Amniotic epithelial cell (primary cell): ENCODE results near the gene VAMP1.
"Not testable (repeated sequence)": the region's sequence is repeated elsewhere in the genome, so short reads cannot be mapped to it uniquely, and the experiment has no call there.

Experiments used
- DNase-seq: peaks from one replicate; pipeline ENCODE4 v3.0.0-alpha.2; 2010; ENCODE audit warnings: low read depth

The VAMP1 gene, protein sequence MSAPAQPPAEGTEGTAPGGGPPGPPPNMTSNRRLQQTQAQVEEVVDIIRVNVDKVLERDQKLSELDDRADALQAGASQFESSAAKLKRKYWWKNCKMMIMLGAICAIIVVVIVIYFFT

DNA sequence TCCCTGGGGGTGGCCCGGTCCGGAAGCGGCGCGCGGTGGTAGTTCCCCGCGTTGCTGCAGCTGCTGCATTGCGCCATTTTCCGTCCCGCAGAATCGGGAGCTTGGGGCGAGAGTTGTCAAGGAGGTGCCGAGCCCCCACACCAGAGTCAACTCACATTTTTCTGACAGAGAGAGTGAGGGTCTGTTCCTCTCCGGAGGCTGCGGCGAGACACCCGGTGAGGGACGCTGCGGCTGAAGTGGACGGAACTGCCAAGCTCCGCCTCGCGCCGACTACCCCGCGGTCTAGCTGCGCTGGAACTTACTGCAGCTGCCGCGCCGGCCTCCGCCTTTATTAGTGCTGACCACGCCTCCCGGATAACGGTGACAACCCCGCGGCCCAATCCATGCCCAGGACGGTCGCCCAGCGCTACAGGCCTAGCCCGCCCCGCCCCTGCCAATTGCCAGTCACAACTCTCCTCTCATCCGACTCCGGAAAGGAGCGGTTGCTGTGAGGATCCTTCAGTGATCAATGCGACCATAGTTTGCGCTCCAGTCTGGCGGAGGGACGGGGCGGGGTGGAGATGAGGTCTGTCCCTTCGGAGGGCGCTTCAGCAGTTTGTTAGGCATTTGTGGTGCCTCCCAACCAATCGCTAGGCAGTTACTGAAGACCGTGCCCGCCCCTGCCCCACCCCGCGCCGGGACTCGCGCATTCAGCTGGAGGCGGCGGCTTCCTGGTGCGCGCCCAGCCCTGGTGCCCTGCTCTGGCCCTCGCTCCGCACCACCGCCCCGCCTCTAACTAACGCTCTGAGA, at the start of gene VAMP1:
Gene VAMP1 (minus strand): TSS at position 303 of the 789 bp plus-strand sequence. CDS start 146 bp downstream, at position 157.
- peak; percentile 93 for DNase-seq

DNA sequence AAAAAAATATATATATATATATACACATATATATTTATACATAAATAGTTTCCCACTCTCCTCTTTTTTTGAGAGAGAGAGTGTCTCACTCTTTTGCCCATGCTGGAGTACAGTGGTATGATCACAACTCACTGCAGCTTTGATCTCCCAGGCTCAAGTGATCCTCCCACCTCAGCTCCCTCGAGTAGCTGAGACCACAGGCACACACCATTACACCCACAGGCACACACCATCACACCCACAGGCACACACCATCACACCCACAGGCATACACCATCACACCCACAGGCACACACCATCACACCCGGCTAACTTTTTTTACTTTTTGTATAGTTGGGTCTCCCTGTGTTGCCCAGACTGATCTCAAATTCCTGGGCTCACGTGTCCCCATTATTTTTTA, 49.7 kb upstream of the VAMP1 start:
- DNase-seq, result no peak

DNA sequence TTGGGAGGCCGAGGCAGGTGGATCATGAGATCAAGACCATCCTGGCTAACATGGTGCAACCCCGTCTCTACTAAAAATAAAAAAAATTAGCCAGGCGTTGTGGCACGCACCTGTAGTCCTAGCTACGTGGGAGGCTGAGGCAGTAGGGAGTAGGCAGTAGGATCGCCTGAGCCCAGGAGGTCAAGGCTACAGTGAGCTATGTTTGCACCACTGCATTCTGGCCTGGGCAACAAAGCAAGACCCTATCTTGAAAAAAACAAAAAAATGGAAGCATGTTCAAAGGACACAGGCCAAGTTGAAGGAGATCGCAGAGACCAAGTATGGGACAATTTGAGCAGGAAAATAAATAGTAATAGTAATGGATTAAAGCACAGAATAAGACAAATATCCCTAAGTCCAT, 37.6 kb upstream of the VAMP1 start:
- DNase-seq, result no peak

DNA sequence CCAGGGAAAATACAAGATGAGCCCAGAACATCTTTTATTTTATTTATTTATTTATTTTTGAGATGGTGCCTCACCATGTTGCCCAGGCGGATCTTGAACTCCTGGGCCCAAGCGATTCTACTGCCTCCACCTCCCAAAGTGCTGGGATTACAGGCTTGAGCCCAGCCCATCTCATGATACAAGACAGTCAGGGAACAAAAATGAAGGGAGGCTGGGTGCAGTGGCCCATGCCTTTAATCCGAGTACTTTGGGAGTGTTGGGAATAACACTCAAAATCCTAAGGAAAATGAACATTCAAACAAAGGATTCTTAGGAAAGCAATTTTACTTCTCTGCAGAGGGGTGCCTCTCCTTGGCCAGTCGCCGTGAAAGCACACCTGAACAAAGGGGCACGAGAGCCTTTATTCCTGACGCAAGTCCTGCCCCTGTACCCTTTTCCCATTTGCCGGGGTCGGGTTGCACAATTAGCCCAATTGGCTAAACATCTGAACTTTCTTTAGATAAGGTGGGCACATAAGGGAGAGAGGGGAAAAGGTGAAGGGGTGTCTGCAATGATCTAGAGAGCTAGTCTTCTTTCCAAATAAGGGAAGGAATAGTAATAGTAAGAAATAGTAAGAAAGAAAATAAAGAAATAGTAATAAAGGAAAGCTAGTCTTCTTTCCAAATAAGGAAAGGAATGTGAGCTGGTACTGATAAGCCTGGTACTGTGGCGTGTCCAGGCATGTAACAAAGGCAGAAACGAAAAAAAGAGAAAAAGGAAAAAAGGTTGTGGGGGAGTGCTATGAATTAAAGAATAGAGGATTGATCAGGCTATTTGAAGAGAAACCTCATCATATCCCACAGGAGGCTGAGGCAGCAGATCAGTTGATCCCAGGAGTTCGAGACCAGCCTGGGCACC, 36.9 kb upstream of the VAMP1 start:
- peak; percentile 46 for DNase-seq

DNA sequence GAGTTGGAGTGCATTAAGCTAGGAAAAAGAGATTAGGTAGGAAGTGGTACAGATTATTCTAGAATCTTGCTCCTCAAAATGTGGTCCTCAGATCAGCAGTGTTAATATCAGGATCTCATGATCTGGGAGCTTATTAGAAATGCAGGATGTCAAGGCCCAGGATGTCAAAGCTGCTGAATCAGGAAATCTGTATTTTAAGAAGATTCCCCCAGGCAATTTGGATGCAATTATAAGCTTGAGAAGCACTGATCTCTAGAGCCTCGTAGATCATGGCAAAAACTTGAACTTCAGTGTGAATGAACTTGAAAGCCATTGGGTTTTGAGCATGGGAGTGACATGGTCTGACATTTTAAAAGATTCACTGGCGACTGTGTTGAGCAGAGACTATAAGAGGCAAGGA, 30.0 kb upstream of the VAMP1 start:
- DNase-seq, result no peak

DNA sequence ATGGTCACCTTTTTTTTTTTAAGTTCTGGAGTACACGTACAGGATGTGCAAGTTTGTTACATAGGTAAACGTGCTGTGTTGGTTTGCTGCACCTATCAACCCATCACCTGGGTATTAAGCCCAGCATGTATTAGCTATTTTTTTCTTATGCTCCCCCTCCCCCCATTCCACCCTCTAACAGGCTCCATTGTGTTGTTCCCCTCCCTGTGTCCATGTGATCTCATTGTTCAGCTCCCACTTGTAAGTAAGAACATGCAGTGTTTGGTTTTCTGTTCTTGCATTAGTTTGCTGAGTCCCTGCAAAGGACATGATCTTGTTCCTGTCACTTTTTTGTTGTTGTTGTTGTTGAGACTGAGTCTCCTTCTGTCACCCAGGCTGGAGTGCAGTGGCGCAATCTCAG, 26.8 kb upstream of the VAMP1 start:
- DNase-seq, result not testable (repeated sequence)

DNA sequence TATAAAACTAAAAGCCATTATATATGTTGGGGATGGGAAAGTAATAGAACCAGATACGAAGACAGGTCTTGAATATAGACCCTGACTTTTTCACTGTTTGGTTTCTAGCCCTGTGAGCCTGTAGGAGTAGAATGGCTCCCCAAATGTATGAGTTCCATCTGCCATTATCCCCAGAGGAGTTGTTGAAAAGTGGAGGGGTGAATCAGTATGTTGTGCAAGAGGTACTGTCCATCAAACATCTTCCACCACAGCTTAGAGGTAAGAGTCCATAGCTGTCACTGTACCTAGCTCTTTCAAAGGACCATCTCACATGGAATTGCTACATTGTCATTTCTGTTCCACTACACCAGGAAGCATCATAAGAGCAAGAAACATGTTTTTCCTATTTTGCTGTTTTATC, 24.5 kb upstream of the VAMP1 start:
- no peak for DNase-seq

DNA sequence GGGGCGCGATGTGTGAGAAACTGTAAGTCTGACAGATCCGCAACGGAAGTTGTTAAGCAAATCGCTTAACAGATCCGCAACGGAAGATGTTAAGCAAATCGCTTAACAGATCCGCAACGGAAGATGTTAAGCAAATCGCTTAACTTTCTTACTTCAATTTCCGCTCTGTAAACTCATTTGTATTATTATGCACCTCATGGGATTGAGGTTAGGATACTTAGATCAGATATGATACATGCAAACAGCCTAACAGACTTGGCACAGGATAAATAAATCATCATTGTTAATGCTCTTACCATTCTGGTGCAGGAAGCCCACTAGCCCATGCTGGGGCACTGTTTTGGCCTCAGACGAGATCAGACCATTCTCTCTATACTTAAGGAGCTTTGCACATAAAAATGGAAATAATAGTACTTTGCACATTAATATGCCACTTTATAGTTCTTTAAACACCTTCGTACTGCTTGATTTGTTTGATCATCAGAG, 23.8 kb upstream of the VAMP1 start:
- no peak for DNase-seq

DNA sequence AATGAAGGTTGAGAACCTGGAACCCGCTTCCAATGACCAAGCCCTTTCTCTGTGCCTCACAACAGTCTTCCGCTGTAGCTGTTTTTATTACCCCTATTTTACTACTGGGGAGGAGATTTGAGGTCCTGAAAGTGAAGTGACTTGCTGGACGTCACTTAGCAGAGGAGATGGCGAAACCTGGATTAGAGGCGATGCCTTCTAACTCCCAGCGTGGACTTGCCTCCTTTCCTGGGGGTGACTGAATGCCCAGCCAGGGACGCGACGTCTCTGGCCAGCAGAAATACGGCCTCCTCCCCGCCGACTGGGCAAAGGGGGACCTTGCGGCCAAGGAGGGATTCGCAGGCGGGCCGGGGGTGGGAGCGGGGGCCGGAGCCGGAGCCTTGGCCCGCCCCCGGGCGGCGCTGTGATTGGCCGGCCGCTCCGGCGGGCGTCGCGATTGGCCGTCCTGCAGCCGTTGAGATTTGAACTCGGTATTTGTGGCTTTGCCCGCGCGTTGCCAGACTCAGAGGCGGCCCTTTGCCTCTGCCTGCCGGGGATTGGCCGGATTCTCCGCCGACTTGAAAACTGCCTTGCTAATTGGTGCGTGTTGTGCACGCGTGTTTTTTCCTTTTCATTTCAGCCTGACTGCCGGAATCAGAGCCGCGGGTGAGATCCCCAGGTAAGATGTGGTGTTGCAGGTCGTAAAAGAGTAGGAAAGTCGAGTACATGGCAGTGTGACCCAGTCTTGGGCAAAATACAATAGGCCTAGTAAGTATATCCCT, 23.2 kb upstream of the VAMP1 start, which contains the start of gene NCAPD2:
Gene NCAPD2 (plus strand): TSS at position 606 of the 761 bp plus-strand sequence. CDS start 997 bp downstream, outside the sequence.
- DNase-seq, result peak; percentile 95

DNA sequence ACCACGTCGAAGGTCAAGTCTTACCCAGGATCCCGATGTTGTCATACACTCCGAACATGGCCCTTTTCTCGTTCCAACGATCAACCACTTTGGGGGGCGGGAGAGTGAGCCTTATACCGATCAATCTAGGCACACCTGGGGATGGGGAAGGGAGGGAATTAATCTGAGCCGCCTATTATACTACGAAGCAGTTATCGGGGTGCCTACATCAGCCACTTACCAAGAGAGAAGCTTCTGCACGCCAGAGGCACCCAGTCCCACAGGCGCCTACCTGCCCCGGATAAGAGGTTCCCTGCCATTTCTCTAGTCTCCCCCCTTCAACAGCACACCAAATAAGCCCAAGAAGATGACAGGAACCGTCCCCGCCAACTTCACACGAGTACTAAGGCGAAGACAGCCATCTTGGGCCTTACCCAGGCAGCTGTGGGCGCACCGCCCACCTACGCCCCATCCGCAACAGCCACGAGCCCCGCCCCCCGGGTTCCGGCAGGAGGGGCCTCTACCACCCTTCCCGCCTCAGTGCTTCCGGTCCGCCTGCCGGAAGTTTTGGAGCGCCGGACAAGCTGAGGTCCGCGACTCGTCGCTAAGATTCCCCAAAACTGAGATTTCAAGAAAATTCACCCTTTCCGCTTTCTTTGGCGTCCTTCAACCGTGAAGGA, 22.5 kb upstream of the VAMP1 start, which contains the start of gene MRPL51:
Gene MRPL51 (minus strand): TSS at position 425 of the 659 bp plus-strand sequence. CDS start 126 bp downstream, at position 299.
- peak; percentile 90 for DNase-seq

DNA sequence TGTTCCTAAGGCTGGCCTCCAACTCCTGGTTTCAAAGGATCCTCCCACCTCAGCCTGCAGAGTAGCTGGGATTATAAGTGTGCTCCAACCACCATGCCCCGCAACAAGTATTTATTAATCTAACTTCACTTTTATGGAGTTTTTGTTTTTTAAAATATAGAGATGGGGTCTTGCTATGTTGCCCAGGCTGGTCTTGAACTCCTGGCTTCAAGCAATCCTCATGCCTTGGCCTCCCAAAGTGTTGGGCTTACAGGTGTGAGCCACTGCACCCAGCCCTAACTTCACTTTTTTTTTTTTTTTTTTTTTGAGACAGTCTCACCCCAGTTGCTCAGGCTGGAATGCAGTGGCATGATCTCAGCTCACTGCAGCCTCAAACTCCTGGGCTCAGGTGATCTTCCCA, 20.2 kb upstream of the VAMP1 start:
- not testable (repeated sequence) for DNase-seq

DNA sequence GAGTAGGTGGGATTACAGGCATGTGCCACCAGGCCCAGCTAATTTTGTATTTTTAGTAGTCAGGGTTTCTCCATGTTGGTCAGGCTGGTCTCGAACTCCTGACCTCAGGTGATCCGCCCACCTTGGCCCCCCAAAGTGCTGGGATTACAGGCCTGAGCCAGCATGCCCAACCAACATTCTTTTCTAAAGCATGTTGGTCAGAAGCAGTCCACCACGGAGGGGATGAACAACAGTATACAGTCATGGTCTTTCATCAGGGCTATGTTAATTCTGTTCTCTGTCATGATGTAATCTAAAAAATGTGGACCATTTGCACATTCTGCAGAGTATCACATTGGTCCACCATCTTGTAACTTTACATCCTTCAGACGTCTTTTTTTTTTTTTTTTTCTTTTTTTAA, 19.0 kb upstream of the VAMP1 start:
- DNase-seq, result peak; percentile 66

DNA sequence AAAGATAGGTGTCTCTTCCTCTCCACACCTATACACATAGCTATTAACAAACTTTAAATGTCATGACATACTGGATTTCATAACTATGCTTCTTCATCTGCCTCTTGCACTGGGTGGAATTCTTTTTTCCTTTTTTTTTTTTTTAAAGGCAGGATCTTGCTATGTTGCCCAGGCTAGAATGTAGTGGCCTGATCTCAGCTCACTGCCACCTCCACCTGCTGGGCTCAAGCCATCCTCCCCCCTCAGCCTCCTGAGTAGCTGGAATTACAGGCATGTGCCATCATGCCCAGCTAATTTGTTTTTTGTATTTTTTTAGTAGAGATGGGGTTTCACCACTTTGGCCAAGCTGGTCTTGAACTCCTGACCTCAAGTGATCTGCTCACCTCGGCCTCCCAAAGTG, 17.8 kb upstream of the VAMP1 start:
- DNase-seq, result no peak

DNA sequence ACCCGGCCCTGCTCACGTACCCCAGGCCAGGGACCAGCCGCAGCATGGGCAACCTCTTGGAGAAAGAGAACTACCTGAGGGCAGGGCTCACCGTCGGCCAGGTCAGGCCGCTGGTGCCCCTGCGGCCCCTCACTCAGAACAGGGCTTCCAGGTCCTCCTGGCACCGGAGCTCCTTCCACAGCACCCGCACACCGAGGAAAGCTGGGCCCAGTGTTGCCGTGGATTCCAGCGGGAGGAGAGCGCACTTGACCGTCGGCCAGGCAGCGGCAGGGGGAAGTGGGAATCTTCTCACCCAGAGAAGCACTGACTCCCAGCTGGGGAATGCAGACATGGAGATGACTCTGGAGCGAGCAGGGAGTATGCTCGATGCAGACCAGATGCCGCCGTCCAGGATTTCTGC, 7.9 kb upstream of the VAMP1 start:
- peak; percentile 79 for DNase-seq

DNA sequence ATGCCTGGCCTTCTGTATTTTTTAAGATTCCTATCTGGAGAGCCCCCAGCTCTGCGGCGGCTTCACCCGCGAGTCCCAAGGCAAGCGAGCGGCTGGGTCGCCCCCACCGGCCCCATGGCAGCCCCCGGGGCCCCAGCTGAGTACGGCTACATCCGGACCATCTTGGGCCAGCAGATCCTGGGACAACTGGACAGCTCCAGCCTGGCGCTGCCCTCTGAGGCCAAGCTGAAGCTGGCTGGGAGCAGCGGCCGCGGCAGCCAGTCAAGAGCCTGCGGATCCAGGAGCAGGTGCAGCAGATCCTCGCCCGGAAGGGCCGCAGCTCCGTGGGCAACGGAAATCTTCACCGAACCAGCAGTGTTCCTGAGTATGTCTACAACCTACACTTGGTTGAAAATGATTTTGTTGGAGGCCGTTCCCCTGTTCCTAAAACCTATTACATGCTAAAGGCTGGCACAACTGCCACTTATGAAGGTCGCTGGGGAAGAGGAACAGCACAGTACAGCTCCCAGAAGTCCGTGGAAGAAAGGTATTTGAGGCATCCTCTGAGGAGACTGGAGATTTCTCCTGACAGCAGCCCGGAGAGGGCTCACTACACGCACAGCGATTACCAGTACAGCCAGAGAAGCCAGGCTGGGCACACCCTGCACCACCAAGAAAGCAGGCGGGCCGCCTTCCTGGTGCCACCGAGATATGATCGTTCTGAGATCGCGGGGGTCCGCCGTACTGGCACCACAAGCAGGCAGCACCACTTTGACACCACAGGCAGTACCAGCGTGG, 7.3 kb upstream of the VAMP1 start:
- DNase-seq, result not testable (repeated sequence)

DNA sequence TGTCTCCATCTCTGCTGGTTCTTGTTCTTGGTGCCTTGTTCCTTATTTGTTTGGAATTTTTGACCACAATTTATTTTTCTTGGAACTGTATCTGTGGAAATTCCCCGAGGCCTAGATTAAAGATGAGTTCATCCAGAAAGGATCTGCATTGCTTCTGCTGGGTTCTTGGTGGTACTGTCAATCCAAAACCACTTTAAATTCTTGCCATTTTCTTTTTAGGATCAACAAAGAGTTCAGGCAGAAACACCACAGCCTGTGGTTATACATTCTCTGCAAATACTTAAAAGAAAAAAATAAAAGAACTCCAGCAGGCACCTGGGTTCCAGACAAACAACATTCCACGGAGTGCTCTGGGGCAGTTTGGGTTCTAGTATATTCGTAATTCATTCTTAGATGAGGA, 6.0 kb upstream of the VAMP1 start:
- peak; percentile 97 for DNase-seq

DNA sequence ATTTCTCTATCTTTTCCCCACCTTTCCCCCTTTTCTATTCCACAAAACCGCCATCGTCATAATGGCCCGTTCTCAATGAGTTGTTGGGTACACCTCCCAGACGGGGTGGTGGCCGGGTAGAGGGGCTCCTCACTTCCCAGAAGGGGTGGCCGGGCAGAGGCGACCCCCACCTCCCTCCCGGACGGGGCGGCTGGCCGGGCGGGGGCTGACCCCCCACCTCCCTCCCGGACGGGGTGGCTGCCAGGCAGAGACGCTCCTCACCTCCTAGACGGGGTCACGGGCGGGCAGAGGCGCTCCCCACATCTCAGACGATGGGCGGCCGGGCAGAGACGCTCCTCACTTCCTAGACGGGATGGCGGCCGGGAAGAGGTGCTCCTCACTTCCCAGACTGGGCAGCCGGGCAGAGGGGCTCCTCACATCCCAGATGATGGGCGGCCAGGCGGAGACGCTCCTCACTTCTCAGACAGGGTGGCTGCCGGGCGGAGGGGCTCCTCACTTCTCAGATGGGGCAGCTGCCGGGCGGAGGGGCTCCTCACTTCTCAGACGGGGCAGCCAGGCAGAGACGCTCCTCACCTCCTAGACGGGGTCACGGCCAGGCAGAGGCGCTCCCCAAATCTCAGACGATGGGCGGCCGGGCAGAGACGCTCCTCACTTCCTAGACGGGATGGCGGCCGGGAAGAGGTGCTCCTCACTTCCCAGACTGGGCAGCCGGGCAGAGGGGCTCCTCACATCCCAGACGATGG, 4.9 kb upstream of the VAMP1 start:
- not testable (repeated sequence) for DNase-seq

DNA sequence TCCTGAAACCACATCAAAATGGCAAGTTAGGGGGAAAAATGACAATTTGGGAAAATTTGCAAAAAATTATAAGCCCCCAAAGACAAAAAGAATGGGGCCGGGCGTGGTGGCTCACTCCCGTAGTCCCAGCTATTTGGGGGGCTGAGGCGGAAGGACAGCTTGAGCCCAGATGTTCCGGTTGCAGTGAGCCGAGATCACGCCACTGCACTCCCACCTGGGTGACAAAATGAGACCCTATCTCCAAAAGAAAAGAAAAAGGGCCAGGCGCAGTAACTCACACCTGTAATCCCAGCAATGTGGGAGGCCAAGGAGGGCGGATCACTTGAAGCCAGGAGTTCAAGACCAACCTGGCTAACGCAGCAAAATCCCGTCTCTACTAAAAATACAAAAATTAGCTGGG, 2.0 kb upstream of the VAMP1 start:
- no peak for DNase-seq

DNA sequence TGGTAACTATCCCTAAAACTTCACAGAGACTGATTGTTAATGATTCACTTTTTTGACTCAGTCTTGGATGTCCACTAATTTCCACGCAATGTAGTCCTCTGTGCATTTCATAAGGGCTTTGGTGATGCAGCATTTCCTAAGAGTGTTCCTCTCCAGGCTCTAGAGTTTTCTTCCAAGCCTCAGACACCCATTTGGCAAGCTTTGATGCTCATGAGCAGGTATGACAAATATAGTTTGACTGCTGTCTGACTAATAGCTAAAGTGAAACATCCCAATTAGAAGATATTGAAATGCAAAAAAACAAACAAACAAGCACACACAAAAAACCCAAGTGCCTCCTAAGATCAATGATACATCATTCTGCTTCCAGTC, 1.5 kb upstream of the VAMP1 start:
- peak; percentile 82 for DNase-seq
